ENCODE results near the gene SIK3. TPM values are rescaled to one million over a fixed set of nuclear protein-coding genes. Genes with fewer than 3 reads are reported as not detected.

Gene SIK3
- polyA plus RNA-seq, 1 of the 3 experiments (the other 2 are of a cell fraction): 5.1 TPM

DNA sequence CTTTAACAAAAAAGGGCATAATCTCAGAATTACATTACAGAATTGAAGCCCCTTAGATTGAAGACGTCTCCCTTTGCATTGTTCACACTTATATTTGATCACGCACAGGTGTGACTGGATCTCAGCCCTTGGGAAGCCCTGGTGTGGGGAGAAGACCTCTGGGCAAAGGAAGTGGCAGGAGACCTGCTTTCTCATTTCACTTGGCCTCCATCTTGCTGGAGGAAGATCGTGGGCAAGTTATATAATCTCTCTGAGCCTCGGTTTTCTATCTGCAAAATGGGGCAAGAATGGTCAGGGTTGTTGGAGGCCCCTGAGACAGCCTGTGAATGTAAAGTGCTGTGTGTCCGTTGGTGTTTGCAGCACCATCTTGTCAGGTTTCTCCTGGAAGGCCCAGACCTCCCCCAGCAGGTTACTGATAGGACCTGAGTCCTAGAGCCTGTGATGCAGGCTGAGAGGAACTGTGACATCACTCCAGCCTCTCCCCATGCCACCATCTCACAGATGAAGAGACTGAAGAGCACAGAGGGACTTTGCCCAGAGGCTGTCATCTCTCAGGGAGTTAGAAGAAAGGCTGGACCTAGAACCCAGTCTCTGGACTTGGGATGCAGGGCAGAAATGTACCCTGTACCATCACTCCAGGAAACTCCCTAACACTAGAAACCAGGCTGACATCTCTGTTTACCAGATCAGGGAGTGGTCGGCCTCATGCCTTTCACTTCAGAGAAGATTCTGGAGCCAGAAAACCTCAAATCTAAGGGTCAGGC lies 259.7 kb downstream of the SIK3 start:
- peaks cover 4 to 5% of the 10 kb centered on the region in 2 experiments for H3K36me3 ChIP-seq (replicated peaks in 1 of 2; ENCODE audit: control insufficient read depth in 1 of 2, insufficient read depth in 2 of 2, low read length in 1 of 2)
- 88% methylated on average over 5 of the region's 6 CpGs for WGBS (ENCODE audit: low lambda C conversion rate)

DNA sequence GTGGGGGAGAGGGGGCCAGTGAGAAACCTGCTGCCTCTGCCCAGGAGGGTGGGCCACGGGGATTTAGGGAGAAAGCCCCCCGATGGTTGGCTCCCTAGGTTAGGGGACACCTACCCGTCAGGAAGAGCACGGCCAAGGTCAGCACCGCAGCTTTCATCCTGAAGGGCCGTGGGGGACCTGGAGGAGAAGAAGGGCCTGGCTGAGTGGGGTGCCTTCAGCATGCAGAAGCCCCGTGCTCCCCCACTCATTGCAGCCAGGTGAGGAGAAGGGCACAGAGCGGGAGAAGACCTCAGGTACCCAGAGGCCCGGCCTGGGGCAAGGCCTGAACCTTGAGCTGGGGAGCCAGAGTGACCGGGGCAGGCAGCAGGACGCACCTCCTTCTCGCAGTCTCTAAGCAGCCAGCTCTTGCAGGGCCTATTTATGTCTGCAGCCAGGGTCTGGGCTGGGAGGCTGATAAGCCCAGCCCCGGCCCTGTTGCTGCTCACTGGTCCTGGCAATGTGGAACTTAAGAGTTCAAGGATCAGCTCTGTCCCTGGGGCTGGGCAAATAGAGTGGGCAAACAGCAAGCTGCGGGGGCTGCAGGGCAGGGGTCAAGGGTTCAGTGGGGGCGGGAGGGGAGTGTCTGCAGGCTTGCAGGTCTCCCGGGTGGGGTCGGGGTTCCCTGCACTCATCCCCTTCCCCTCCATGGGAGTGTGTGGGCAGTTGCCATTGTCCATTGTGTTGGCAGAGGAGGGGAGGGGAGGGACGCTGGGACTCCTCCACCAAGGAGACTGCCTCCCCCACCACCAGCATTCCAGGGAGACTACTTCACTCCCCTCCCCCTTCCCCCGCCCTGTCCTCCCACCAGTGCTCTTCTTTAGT lies 260.8 kb downstream of the SIK3 start, which contains the start of gene APOA1:
TSS of gene APOA1 (minus strand) at position 392 of the 861 bp plus-strand sequence. CDS start at position 157, 235 bp downstream.
- no peaks in the 10 kb centered on the region for H3K36me3 ChIP-seq (replicated peaks in 1 of 2; ENCODE audit: control insufficient read depth in 1 of 2, insufficient read depth in 2 of 2, low read length in 1 of 2)
- H3K9me2 ChIP-seq: no peaks in the 10 kb centered on the region
- H3K4me2 ChIP-seq: no peak within 1 kb of the TSS
- CTCF ChIA-PET: interaction anchor here (0.7 to 3.1 kb wide), 8 partner anchors 13 to 268 kb away, joined by 3 to 59 read pairs (median 5); partner anchors contain the start of genes APOA4, APOA5 and SIK3
- peak; percentile 49 for DNase-seq
- no peaks in the 10 kb centered on the region for H3K9me3 ChIP-seq
- H3K27ac ChIP-seq (ENCODE audit: low read depth in 2 of 2, low read length in 1 of 2): no peak within 1 kb of the TSS
- no peak within 1 kb of the TSS for H2AFZ ChIP-seq (ENCODE audit: low read depth)
- H3F3A ChIP-seq (replicated peaks; ENCODE audit: insufficient read depth): no peaks in the 10 kb centered on the region
- H3K4me3 ChIP-seq (ENCODE audit: low read depth in 2 of 2, low read length in 1 of 2): no peak within 1 kb of the TSS
- no peaks in the 10 kb centered on the region for H4K20me1 ChIP-seq (ENCODE audit: insufficient read depth)
- 85% methylated on average over 16 of the region's 19 CpGs for WGBS (ENCODE audit: low lambda C conversion rate)
- H3K27me3 ChIP-seq (ENCODE audit: insufficient read depth): no peaks in the 10 kb centered on the region
- POLR2A ChIA-PET: interaction anchor here (0.6 kb wide), 1 partner anchor 50 kb away, joined by 3 read pairs; the partner anchor contains the start of gene ZPR1
- H3K4me1 ChIP-seq (ENCODE audit: control insufficient read depth in 1 of 2, insufficient read depth in 2 of 2, low read depth in 1 of 2, low read length in 1 of 2): peaks cover 0 to 16% of the 10 kb centered on the region in 2 experiments; a peak in 1 of 4 replicates
- no peaks in the 10 kb centered on the region for H3K79me2 ChIP-seq (ENCODE audit: insufficient read depth)
- H3K9ac ChIP-seq: no peak within 1 kb of the TSS
- no peak for TF ChIP-seq SIN3A (IDR thresholded peaks at IDR 0.05; ENCODE audit: borderline replicate concordance, low read depth, low read length)
- TF ChIP-seq, protein P1, sequence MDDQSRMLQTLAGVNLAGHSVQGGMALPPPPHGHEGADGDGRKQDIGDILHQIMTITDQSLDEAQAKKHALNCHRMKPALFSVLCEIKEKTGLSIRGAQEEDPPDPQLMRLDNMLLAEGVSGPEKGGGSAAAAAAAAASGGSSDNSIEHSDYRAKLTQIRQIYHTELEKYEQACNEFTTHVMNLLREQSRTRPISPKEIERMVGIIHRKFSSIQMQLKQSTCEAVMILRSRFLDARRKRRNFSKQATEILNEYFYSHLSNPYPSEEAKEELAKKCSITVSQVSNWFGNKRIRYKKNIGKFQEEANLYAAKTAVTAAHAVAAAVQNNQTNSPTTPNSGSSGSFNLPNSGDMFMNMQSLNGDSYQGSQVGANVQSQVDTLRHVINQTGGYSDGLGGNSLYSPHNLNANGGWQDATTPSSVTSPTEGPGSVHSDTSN (IDR thresholded peaks at IDR 0.05): no peak
- TF ChIP-seq TCF12 (IDR thresholded peaks at IDR 0.05): no peak
- TF ChIP-seq EZH2phosphoT487 (IDR thresholded peaks at IDR 0.05; ENCODE audit: borderline replicate concordance, low read depth): no peak
- no peak for TF ChIP-seq NRF1 (IDR thresholded peaks at IDR 0.05; ENCODE audit: low read depth, low read length)
- TF ChIP-seq, protein P2, sequence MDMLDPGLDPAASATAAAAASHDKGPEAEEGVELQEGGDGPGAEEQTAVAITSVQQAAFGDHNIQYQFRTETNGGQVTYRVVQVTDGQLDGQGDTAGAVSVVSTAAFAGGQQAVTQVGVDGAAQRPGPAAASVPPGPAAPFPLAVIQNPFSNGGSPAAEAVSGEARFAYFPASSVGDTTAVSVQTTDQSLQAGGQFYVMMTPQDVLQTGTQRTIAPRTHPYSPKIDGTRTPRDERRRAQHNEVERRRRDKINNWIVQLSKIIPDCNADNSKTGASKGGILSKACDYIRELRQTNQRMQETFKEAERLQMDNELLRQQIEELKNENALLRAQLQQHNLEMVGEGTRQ (IDR thresholded peaks at IDR 0.05; ENCODE audit: borderline replicate concordance, low read depth, low read length): no peak
- no peak for TF ChIP-seq EP300 (IDR thresholded peaks at IDR 0.05; ENCODE audit: borderline replicate concordance in 1 of 2, low read depth in 1 of 2, low read length in 1 of 2)
- TF ChIP-seq, protein P3, sequence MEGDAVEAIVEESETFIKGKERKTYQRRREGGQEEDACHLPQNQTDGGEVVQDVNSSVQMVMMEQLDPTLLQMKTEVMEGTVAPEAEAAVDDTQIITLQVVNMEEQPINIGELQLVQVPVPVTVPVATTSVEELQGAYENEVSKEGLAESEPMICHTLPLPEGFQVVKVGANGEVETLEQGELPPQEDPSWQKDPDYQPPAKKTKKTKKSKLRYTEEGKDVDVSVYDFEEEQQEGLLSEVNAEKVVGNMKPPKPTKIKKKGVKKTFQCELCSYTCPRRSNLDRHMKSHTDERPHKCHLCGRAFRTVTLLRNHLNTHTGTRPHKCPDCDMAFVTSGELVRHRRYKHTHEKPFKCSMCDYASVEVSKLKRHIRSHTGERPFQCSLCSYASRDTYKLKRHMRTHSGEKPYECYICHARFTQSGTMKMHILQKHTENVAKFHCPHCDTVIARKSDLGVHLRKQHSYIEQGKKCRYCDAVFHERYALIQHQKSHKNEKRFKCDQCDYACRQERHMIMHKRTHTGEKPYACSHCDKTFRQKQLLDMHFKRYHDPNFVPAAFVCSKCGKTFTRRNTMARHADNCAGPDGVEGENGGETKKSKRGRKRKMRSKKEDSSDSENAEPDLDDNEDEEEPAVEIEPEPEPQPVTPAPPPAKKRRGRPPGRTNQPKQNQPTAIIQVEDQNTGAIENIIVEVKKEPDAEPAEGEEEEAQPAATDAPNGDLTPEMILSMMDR (IDR thresholded peaks at IDR 0.05): no peak
- TF ChIP-seq, protein P4, sequence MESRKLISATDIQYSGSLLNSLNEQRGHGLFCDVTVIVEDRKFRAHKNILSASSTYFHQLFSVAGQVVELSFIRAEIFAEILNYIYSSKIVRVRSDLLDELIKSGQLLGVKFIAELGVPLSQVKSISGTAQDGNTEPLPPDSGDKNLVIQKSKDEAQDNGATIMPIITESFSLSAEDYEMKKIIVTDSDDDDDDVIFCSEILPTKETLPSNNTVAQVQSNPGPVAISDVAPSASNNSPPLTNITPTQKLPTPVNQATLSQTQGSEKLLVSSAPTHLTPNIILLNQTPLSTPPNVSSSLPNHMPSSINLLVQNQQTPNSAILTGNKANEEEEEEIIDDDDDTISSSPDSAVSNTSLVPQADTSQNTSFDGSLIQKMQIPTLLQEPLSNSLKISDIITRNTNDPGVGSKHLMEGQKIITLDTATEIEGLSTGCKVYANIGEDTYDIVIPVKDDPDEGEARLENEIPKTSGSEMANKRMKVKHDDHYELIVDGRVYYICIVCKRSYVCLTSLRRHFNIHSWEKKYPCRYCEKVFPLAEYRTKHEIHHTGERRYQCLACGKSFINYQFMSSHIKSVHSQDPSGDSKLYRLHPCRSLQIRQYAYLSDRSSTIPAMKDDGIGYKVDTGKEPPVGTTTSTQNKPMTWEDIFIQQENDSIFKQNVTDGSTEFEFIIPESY (IDR thresholded peaks at IDR 0.05; ENCODE audit: borderline replicate concordance, low read depth): no peak

More for the DNA sequence above, 259.7 kb downstream of the SIK3 start:
- Histone ChIP-seq H3K9me2 (no peaks in the 10 kb centered on the region), H4K20me1 (ENCODE audit: insufficient read depth) (no peaks in the 10 kb centered on the region), H3K4me1 (ENCODE audit: control insufficient read depth in 1 of 2, insufficient read depth in 2 of 2, low read depth in 1 of 2, low read length in 1 of 2) (peaks cover 0 to 16% of the 10 kb centered on the region in 2 experiments; a peak in 1 of 4 replicates), H3K4me2 (no peak overlapping the region), H3K27me3 (ENCODE audit: insufficient read depth) (no peaks in the 10 kb centered on the region), H3F3A (replicated peaks; ENCODE audit: insufficient read depth) (no peaks in the 10 kb centered on the region), H2AFZ (ENCODE audit: low read depth) (no peak overlapping the region), H3K27ac (ENCODE audit: low read depth in 2 of 2, low read length in 1 of 2) (no peak overlapping the region), H3K4me3 (ENCODE audit: low read depth in 2 of 2, low read length in 1 of 2) (no peak overlapping the region), H3K79me2 (ENCODE audit: insufficient read depth) (no peaks in the 10 kb centered on the region), H3K9me3 (no peaks in the 10 kb centered on the region), H3K9ac (no peak overlapping the region)
- DNase-seq: no peak
- CTCF ChIA-PET: interaction anchor here (1.0 kb wide), 1 partner anchor 48 kb away, joined by 3 read pairs; no protein-coding TSS in a partner anchor
- TF ChIP-seq JUND (IDR thresholded peaks at IDR 0.05) (no peak), ELF1 (IDR thresholded peaks at IDR 0.05) (no peak), TEAD4 (IDR thresholded peaks at IDR 0.05; ENCODE audit: borderline replicate concordance, insufficient read depth) (no peak), MXI1 (IDR thresholded peaks at IDR 0.05; ENCODE audit: low read depth, low read length) (no peak), GATA2 (CRISPR knock-in tag; IDR thresholded peaks at IDR 0.05) (no peak), EP300 (IDR thresholded peaks at IDR 0.05; ENCODE audit: borderline replicate concordance in 1 of 2, low read depth in 1 of 2, low read length in 1 of 2) (no peak)
- TF ChIP-seq, protein P5, sequence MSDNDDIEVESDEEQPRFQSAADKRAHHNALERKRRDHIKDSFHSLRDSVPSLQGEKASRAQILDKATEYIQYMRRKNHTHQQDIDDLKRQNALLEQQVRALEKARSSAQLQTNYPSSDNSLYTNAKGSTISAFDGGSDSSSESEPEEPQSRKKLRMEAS (IDR thresholded peaks at IDR 0.05; ENCODE audit: low read depth): no peak
- TF ChIP-seq, protein P1 (IDR thresholded peaks at IDR 0.05): no peak
- POLR2A ChIA-PET: no interaction called here
